CD8-positive, alpha-beta memory T cell (primary cell): ENCODE measurements around the gene PLCL2. TPM values are rescaled to one million over a fixed set of nuclear protein-coding genes. Genes with fewer than 3 reads are reported as not detected.

Experiments used
- CTCF ChIA-PET: fragments of 350-600 bp; sonication (Branson Sonifier 250); formaldehyde crosslinking; loops from one replicate; lab custom pipeline; 2021; ENCODE audit warnings: antibody characterized with exemption; lab: Charles Lee
- POLR2A ChIA-PET: fragments of 350-600 bp; sonication (Branson Sonifier 250); formaldehyde crosslinking; loops from one replicate; lab custom pipeline; 2021; ENCODE audit warnings: antibody characterized with exemption; lab: Charles Lee
- DNase-seq, 5 donors: peaks; one replicate each; pipeline versions ENCODE4 v3.0.0 to v3.0.0-alpha.2; 2020 to 2022; ENCODE audit warnings: mixed read lengths in 1 of 5
- H3K27ac ChIP-seq: one replicate; pipeline ENCODE4 v1.7.0; 2013; ENCODE audit warnings: low read depth, mild to moderate bottlenecking, low read length, moderate library complexity
- H3K27me3 ChIP-seq: 2 replicates; pipeline ENCODE4 v1.7.0; 2013; ENCODE audit warnings: low read length, mild to moderate bottlenecking; ENCODE audit not compliant: insufficient read depth, poor library complexity, severe bottlenecking
- H3K36me3 ChIP-seq: 2 replicates; pipeline ENCODE4 v1.7.0; 2013; ENCODE audit warnings: mild to moderate bottlenecking, low read length, moderate library complexity; ENCODE audit not compliant: insufficient read depth
- H3K4me1 ChIP-seq: 2 replicates; pipeline ENCODE4 v1.7.0; 2013; ENCODE audit warnings: mild to moderate bottlenecking, low read length, moderate library complexity; ENCODE audit not compliant: insufficient read depth
- H3K4me3 ChIP-seq: 2 replicates; pipeline ENCODE4 v1.7.0; 2013; ENCODE audit warnings: mild to moderate bottlenecking, low read length
- H3K9me3 ChIP-seq: 2 replicates; pipeline ENCODE4 v1.7.0; 2013; ENCODE audit warnings: mild to moderate bottlenecking, low read length
- H3K27ac Mint-ChIP-seq, 8 donors: one replicate each; pipeline ENCODE4 v1.8.0; 2020 to 2021; ENCODE audit warnings: mixed read lengths in 8 of 8, mild to moderate bottlenecking in 6 of 8, inconsistent platforms in 3 of 8, moderate library complexity in 3 of 8
- H3K27me3 Mint-ChIP-seq, 2 donors: one replicate each; pipeline ENCODE4 v1.8.0; 2020 to 2021; ENCODE audit warnings: mixed read lengths in 2 of 2, mild to moderate bottlenecking in 1 of 2, moderate library complexity in 1 of 2
- H3K36me3 Mint-ChIP-seq, 3 donors: one replicate each; pipeline ENCODE4 v1.8.0; 2020 to 2021; ENCODE audit warnings: mixed read lengths in 3 of 3, inconsistent platforms in 1 of 3, mild to moderate bottlenecking in 1 of 3
- H3K4me1 Mint-ChIP-seq, 3 donors: one replicate each; pipeline ENCODE4 v1.8.0; 2020 to 2021; ENCODE audit warnings: mixed read lengths in 3 of 3, inconsistent platforms in 1 of 3, mild to moderate bottlenecking in 1 of 3
- H3K4me3 Mint-ChIP-seq, 7 donors: one replicate each; pipeline ENCODE4 v1.8.0; 2020 to 2021; ENCODE audit warnings: mixed read lengths in 7 of 7, mild to moderate bottlenecking in 6 of 7, moderate library complexity in 4 of 7, inconsistent platforms in 2 of 7
- H3K9me3 Mint-ChIP-seq, 5 donors: one replicate each; pipeline ENCODE4 v1.8.0; 2020 to 2022; ENCODE audit warnings: mixed read lengths in 5 of 5, mild to moderate bottlenecking in 3 of 5, moderate library complexity in 2 of 5, inconsistent platforms in 1 of 5
- polyA plus RNA-seq: library from polyadenylated mRNA; unstranded; fragments of 300-500 nt; fragmentation: Illumina TruSeq; gene quantifications from one replicate; pipeline ENCODE4 v1.2.3, GENCODE V29; 2021
- total RNA-seq, 2 experiments: library from RNA; stranded (reverse); gene quantifications; one replicate each; pipeline ENCODE4 v1.2.3, GENCODE V29; 2021

PLCL2 gene
- total and polyA plus RNA-seq, 3 experiments from 2014 or later = 22.2 to 94.9 (median 22.8) TPM

GRCh38 chr3:16937326-16937845 is 52.6 kb downstream of the PLCL2 start:
- Mint-ChIP-seq H3K36me3 (peaks cover 0 to 21% (median 1%) of the 10 kb centered on the region in 3 donors), H3K27ac (peak overlapping the region in 2 of 8 donors; percentile 25 to 31), H3K4me1 (peaks cover 93 to 99% (median 99%) of the 10 kb centered on the region in 3 donors), H3K27me3 (no peaks in the 10 kb centered on the region), H3K4me3 (peak overlapping the region in 3 of 7 donors; percentile 12 to 44 (median 16)), H3K9me3 (no peaks in the 10 kb centered on the region)
- peaks cover 69% of the 10 kb centered on the region for H3K4me1 ChIP-seq
- H3K27ac ChIP-seq = no peak overlapping the region
- ChIA-PET POLR2A (no interaction called here), CTCF (interaction anchor here (1.6 kb wide), 1 partner anchor 9 kb away, joined by 5 read pairs; no protein-coding TSS in a partner anchor)
- no peaks in the 10 kb centered on the region for H3K27me3 ChIP-seq
- no peak overlapping the region for H3K4me3 ChIP-seq
- no peak for DNase-seq
- H3K9me3 ChIP-seq = no peaks in the 10 kb centered on the region
- no peaks in the 10 kb centered on the region for H3K36me3 ChIP-seq

- Histone ChIP-seq H3K36me3 (no peaks in the 10 kb centered on the region), H3K27me3 (no peaks in the 10 kb centered on the region), H3K9me3 (no peaks in the 10 kb centered on the region), H3K4me3 (no peak overlapping the region), H3K27ac (no peak overlapping the region), H3K4me1 (peaks cover 55% of the 10 kb centered on the region)
- Mint-ChIP-seq H3K27me3 (no peaks in the 10 kb centered on the region), H3K9me3 (no peaks in the 10 kb centered on the region), H3K4me3 (peak overlapping the region in 5 of 7 donors; percentile 1 to 32 (median 12)), H3K4me1 (peaks cover 88 to 96% (median 94%) of the 10 kb centered on the region in 3 donors), H3K27ac (peak overlapping the region; percentile 6 to 85 (median 54)), H3K36me3 (peaks cover 0 to 17% (median 7%) of the 10 kb centered on the region in 3 donors)
- ChIA-PET POLR2A (no interaction called here), CTCF (no interaction called here)
- DNase-seq = no peak
These were observed 56.3 kb downstream of the PLCL2 start for GRCh38 chr3:16940769-16941700.

GRCh38 chr3:16942955-16943354 is 58.2 kb downstream of the PLCL2 start:
- no peak overlapping the region for H3K27ac ChIP-seq
- CTCF ChIA-PET = interaction anchor here (1.1 kb wide), 1 partner anchor 59 kb away, joined by 3 read pairs; the partner anchor contains the start of gene PLCL2
- DNase-seq = no peak
- H3K4me3 Mint-ChIP-seq = peak overlapping the region in 5 of 7 donors; percentile 0 to 26 (median 6)
- no peaks in the 10 kb centered on the region for H3K9me3 ChIP-seq
- H3K36me3 Mint-ChIP-seq = peaks cover 0 to 15% (median 7%) of the 10 kb centered on the region in 3 donors
- peaks cover 75 to 87% (median 86%) of the 10 kb centered on the region in 3 donors for H3K4me1 Mint-ChIP-seq
- H3K27me3 Mint-ChIP-seq = no peaks in the 10 kb centered on the region
- POLR2A ChIA-PET = no interaction called here
- no peak overlapping the region for H3K4me3 ChIP-seq
- no peaks in the 10 kb centered on the region for H3K27me3 ChIP-seq
- H3K27ac Mint-ChIP-seq = peak overlapping the region in 7 of 8 donors; percentile 6 to 81 (median 59)
- peaks cover 37% of the 10 kb centered on the region for H3K4me1 ChIP-seq
- H3K36me3 ChIP-seq = no peaks in the 10 kb centered on the region
- H3K9me3 Mint-ChIP-seq = no peaks in the 10 kb centered on the region

- H3K36me3 Mint-ChIP-seq = peaks cover 0 to 15% (median 7%) of the 10 kb centered on the region in 3 donors
- peaks cover 76 to 87% (median 85%) of the 10 kb centered on the region in 3 donors for H3K4me1 Mint-ChIP-seq
- no peak overlapping the region for H3K4me3 ChIP-seq
- ChIA-PET CTCF (no interaction called here), POLR2A (no interaction called here)
- H3K4me3 Mint-ChIP-seq = no peak overlapping the region
- DNase-seq = no peak
- H3K27me3 ChIP-seq = no peaks in the 10 kb centered on the region
- no peaks in the 10 kb centered on the region for H3K9me3 Mint-ChIP-seq
- no peaks in the 10 kb centered on the region for H3K27me3 Mint-ChIP-seq
- no peaks in the 10 kb centered on the region for H3K9me3 ChIP-seq
- no peak overlapping the region for H3K27ac ChIP-seq
- peaks cover 37% of the 10 kb centered on the region for H3K4me1 ChIP-seq
- H3K27ac Mint-ChIP-seq = peak overlapping the region in 3 of 8 donors; percentile 7 to 53 (median 35)
- no peaks in the 10 kb centered on the region for H3K36me3 ChIP-seq
These were observed 59.1 kb downstream of the PLCL2 start for GRCh38 chr3:16943857-16944256.

GRCh38 chr3:16944356-16944755 is 59.6 kb downstream of the PLCL2 start:
- ChIA-PET CTCF (no interaction called here), POLR2A (no interaction called here)
- peaks cover 0 to 15% (median 7%) of the 10 kb centered on the region in 3 donors for H3K36me3 Mint-ChIP-seq
- no peak for DNase-seq
- H3K4me3 ChIP-seq = no peak overlapping the region
- H3K4me1 ChIP-seq = peaks cover 37% of the 10 kb centered on the region
- H3K27me3 Mint-ChIP-seq = no peaks in the 10 kb centered on the region
- peak overlapping the region in 2 of 8 donors; percentile 48 to 53 for H3K27ac Mint-ChIP-seq
- H3K4me1 Mint-ChIP-seq = peaks cover 76 to 87% (median 85%) of the 10 kb centered on the region in 3 donors
- no peak overlapping the region for H3K4me3 Mint-ChIP-seq
- H3K9me3 Mint-ChIP-seq = no peaks in the 10 kb centered on the region
- no peaks in the 10 kb centered on the region for H3K36me3 ChIP-seq
- no peaks in the 10 kb centered on the region for H3K9me3 ChIP-seq
- H3K27ac ChIP-seq = no peak overlapping the region
- no peaks in the 10 kb centered on the region for H3K27me3 ChIP-seq

GRCh38 chr3:16945330-16945729 is 60.6 kb downstream of the PLCL2 start:
- Histone ChIP-seq H3K27ac (no peak overlapping the region), H3K9me3 (no peaks in the 10 kb centered on the region), H3K4me1 (peaks cover 38% of the 10 kb centered on the region), H3K4me3 (no peak overlapping the region), H3K36me3 (no peaks in the 10 kb centered on the region), H3K27me3 (no peaks in the 10 kb centered on the region)
- no peaks in the 10 kb centered on the region for H3K9me3 Mint-ChIP-seq
- ChIA-PET POLR2A (no interaction called here), CTCF (no interaction called here)
- H3K36me3 Mint-ChIP-seq = peaks cover 0 to 15% (median 7%) of the 10 kb centered on the region in 3 donors
- peaks cover 77 to 87% (median 85%) of the 10 kb centered on the region in 3 donors for H3K4me1 Mint-ChIP-seq
- DNase-seq = no peak
- H3K4me3 Mint-ChIP-seq = no peak overlapping the region
- peak overlapping the region in 4 of 8 donors; percentile 0 to 55 (median 8) for H3K27ac Mint-ChIP-seq
- no peaks in the 10 kb centered on the region for H3K27me3 Mint-ChIP-seq

GRCh38 chr3:16950282-16950681 is 65.5 kb downstream of the PLCL2 start:
- Histone ChIP-seq H3K4me3 (no peak overlapping the region), H3K4me1 (peaks cover 15% of the 10 kb centered on the region), H3K36me3 (no peaks in the 10 kb centered on the region), H3K27me3 (no peaks in the 10 kb centered on the region), H3K27ac (no peak overlapping the region), H3K9me3 (no peaks in the 10 kb centered on the region)
- no peak for DNase-seq
- Mint-ChIP-seq H3K9me3 (peaks cover 0 to 2% (median 0%) of the 10 kb centered on the region in 5 donors), H3K36me3 (peaks cover 0 to 6% (median 5%) of the 10 kb centered on the region in 3 donors), H3K4me1 (peaks cover 53 to 77% (median 59%) of the 10 kb centered on the region in 3 donors), H3K27me3 (no peaks in the 10 kb centered on the region), H3K27ac (no peak overlapping the region), H3K4me3 (no peak overlapping the region)
- CTCF ChIA-PET = no interaction called here
- POLR2A ChIA-PET = no interaction called here
